ENCODE measurements around the gene TSKU.

The TSKU gene

GRCh38 chr11:76839311-76839710 is 56.2 kb downstream of the TSKU start:
- H2AFZ ChIP-seq (ENCODE audit: low read length) = no peak overlapping the region
- DNase-seq = no peak
- no peak overlapping the region for H3K4me2 ChIP-seq (ENCODE audit: low read depth, low read length)
- H3K9ac ChIP-seq (ENCODE audit: low read length) = no peak overlapping the region
- no peaks in the 10 kb centered on the region for H3K36me3 ChIP-seq (replicated peaks; ENCODE audit: insufficient read depth, low read length)
- no peaks in the 10 kb centered on the region for H3K9me2 ChIP-seq (replicated peaks; ENCODE audit: insufficient read depth, low read length)
- TF ChIP-seq, protein P1, sequence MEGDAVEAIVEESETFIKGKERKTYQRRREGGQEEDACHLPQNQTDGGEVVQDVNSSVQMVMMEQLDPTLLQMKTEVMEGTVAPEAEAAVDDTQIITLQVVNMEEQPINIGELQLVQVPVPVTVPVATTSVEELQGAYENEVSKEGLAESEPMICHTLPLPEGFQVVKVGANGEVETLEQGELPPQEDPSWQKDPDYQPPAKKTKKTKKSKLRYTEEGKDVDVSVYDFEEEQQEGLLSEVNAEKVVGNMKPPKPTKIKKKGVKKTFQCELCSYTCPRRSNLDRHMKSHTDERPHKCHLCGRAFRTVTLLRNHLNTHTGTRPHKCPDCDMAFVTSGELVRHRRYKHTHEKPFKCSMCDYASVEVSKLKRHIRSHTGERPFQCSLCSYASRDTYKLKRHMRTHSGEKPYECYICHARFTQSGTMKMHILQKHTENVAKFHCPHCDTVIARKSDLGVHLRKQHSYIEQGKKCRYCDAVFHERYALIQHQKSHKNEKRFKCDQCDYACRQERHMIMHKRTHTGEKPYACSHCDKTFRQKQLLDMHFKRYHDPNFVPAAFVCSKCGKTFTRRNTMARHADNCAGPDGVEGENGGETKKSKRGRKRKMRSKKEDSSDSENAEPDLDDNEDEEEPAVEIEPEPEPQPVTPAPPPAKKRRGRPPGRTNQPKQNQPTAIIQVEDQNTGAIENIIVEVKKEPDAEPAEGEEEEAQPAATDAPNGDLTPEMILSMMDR (IDR thresholded peaks at IDR 0.05; ENCODE audit: low read length) = no peak
- no peak for TF ChIP-seq EZH2phosphoT487 (IDR thresholded peaks at IDR 0.05; ENCODE audit: low read length)
- TF ChIP-seq EZH2 (optimal IDR thresholded peaks at IDR 0.05; ENCODE audit: low read depth, low read length) = no peak
- no peak overlapping the region for H3K27ac ChIP-seq (ENCODE audit: low read length)
- H3K79me2 ChIP-seq (ENCODE audit: low read length) = no peaks in the 10 kb centered on the region
- no peaks in the 10 kb centered on the region for H3K9me3 ChIP-seq (replicated peaks; ENCODE audit: insufficient read depth, low read length)
- H3F3A ChIP-seq (ENCODE audit: insufficient read depth, low read length) = no peaks in the 10 kb centered on the region
- H3K4me1 ChIP-seq (ENCODE audit: low read length) = no peaks in the 10 kb centered on the region
- no peaks in the 10 kb centered on the region for H4K20me1 ChIP-seq (ENCODE audit: insufficient read depth, low read length)
- no peak overlapping the region for H3K4me3 ChIP-seq (ENCODE audit: low read length)
- no peaks in the 10 kb centered on the region for H3K27me3 ChIP-seq (replicated peaks; ENCODE audit: insufficient read depth, low read length)

DNA sequence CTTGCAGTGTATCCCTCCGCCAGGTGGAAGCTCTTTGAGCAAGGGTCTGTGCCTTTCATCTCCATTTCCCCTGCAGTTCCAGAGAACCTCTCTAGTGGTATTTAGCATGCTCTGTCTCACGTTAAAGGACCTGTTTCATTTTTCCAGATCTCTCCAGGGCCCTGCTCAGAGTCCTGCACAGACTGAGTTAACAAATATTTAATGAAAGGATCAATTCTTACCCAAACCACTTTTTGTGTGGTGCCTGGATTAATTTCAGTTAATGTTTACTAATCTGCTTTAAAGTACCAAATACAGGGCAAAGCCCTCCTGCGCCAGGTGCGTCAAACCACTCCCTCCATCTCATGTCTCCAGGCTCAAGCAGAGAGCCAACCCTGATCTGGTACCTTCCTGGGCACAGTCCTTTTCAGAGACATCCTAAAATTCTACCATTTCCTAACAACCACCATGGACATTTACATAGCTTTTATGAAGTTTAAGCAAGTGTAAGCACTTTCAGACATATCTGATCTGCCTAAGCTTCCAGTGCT is 58.8 kb downstream of the TSKU start:
- no peaks in the 10 kb centered on the region for H3K36me3 ChIP-seq (replicated peaks; ENCODE audit: insufficient read depth, low read length)
- H3K9ac ChIP-seq (ENCODE audit: low read length) = no peak overlapping the region
- H3K4me2 ChIP-seq (ENCODE audit: low read depth, low read length) = no peak overlapping the region
- H3K27ac ChIP-seq (ENCODE audit: low read length) = no peak overlapping the region
- TF ChIP-seq EZH2 (optimal IDR thresholded peaks at IDR 0.05; ENCODE audit: low read depth, low read length) = no peak
- no peak for TF ChIP-seq EZH2phosphoT487 (IDR thresholded peaks at IDR 0.05; ENCODE audit: low read length)
- TF ChIP-seq, protein P1 (IDR thresholded peaks at IDR 0.05; ENCODE audit: low read length) = no peak
- no peaks in the 10 kb centered on the region for H3K9me3 ChIP-seq (replicated peaks; ENCODE audit: insufficient read depth, low read length)
- H3K79me2 ChIP-seq (ENCODE audit: low read length) = no peaks in the 10 kb centered on the region
- no peak for DNase-seq
- no peak overlapping the region for H2AFZ ChIP-seq (ENCODE audit: low read length)
- H3K4me1 ChIP-seq (ENCODE audit: low read length) = no peaks in the 10 kb centered on the region
- H3K9me2 ChIP-seq (replicated peaks; ENCODE audit: insufficient read depth, low read length) = no peaks in the 10 kb centered on the region
- H4K20me1 ChIP-seq (ENCODE audit: insufficient read depth, low read length) = no peaks in the 10 kb centered on the region
- no peak overlapping the region for H3K4me3 ChIP-seq (ENCODE audit: low read length)
- H3K27me3 ChIP-seq (replicated peaks; ENCODE audit: insufficient read depth, low read length) = no peaks in the 10 kb centered on the region
- no peaks in the 10 kb centered on the region for H3F3A ChIP-seq (ENCODE audit: insufficient read depth, low read length)

GRCh38 chr11:76843907-76844306 is 60.8 kb downstream of the TSKU start:
- Histone ChIP-seq H3K4me3 (ENCODE audit: low read length) (no peak overlapping the region), H4K20me1 (ENCODE audit: insufficient read depth, low read length) (no peaks in the 10 kb centered on the region), H3K4me2 (ENCODE audit: low read depth, low read length) (no peak overlapping the region), H2AFZ (ENCODE audit: low read length) (no peak overlapping the region), H3K9me2 (replicated peaks; ENCODE audit: insufficient read depth, low read length) (no peaks in the 10 kb centered on the region), H3K79me2 (ENCODE audit: low read length) (no peaks in the 10 kb centered on the region), H3K27me3 (replicated peaks; ENCODE audit: insufficient read depth, low read length) (no peaks in the 10 kb centered on the region), H3K36me3 (replicated peaks; ENCODE audit: insufficient read depth, low read length) (no peaks in the 10 kb centered on the region), H3F3A (ENCODE audit: insufficient read depth, low read length) (no peaks in the 10 kb centered on the region), H3K27ac (ENCODE audit: low read length) (no peak overlapping the region), H3K4me1 (ENCODE audit: low read length) (no peaks in the 10 kb centered on the region), H3K9me3 (replicated peaks; ENCODE audit: insufficient read depth, low read length) (no peaks in the 10 kb centered on the region), H3K9ac (ENCODE audit: low read length) (no peak overlapping the region)
- DNase-seq = no peak
- TF ChIP-seq EZH2phosphoT487 (IDR thresholded peaks at IDR 0.05; ENCODE audit: low read length) (no peak), EZH2 (optimal IDR thresholded peaks at IDR 0.05; ENCODE audit: low read depth, low read length) (no peak)
- TF ChIP-seq, protein P1 (IDR thresholded peaks at IDR 0.05; ENCODE audit: low read length) = no peak

Data from MM.1S (cell line).